Breast epithelium (tissue), 4 donors: ENCODE data around the gene FOXS1. TPM values are rescaled to one million over a fixed set of nuclear protein-coding genes. Genes with fewer than 3 reads are reported as not detected.

Experiments used
- DNase-seq, 2 donors: peaks; one replicate each; pipeline ENCODE4 v3.0.0-alpha.2; 2019; ENCODE audit warnings: low spot score in 2 of 2
- H3K27ac ChIP-seq, 2 donors: fragments of 200-600 bp; sonication (generic) in 1 of 2; one replicate each; pipeline ENCODE4 v1.5.1; 2016 to 2019; ENCODE audit warnings: mild to moderate bottlenecking in 1 of 2
- H3K27me3 ChIP-seq, 2 donors: fragments of 200-600 bp; sonication (generic) in 1 of 2; one replicate each; pipeline versions ENCODE4 v1.5.1 to v1.6.0; 2017 to 2019; ENCODE audit warnings: control low read depth in 1 of 2, mild to moderate bottlenecking in 1 of 2
- H3K36me3 ChIP-seq: fragments of 200-600 bp; one replicate; pipeline ENCODE4 v1.5.1; 2019
- H3K4me1 ChIP-seq, 2 donors: fragments of 200-600 bp; sonication (generic); one replicate each; pipeline ENCODE4 v1.5.1; 2016 to 2019; ENCODE audit warnings: control low read depth in 1 of 2
- H3K4me3 ChIP-seq, 3 donors: fragments of 200-600 bp; sonication (generic); 1 replicate in 2 of 3; 2 replicates in 1 of 3; pipeline ENCODE4 v1.5.1; 2016 to 2019; ENCODE audit warnings: mild to moderate bottlenecking in 3 of 3, moderate library complexity in 2 of 3
- H3K9me3 ChIP-seq, 2 donors: fragments of 200-600 bp; sonication (generic) in 1 of 2; one replicate each; pipeline ENCODE4 v1.5.1; 2016 to 2019; ENCODE audit warnings: control low read depth in 1 of 2
- POLR2A ChIP-seq: fragments of 450-650 bp; IDR thresholded peaks from one replicate; pipeline ENCODE4 v1.6.1; 2016; ENCODE audit warnings: antibody characterized with exemption, mild to moderate bottlenecking, moderate library complexity
- POLR2AphosphoS5 ChIP-seq, 3 donors: sonication (generic); formaldehyde crosslinking; IDR thresholded peaks; one replicate each; pipeline ENCODE4 v1.6.1; 2017; ENCODE audit warnings: antibody characterized with exemption in 3 of 3
- intact Hi-C: fragments of 100-400 bp; cut with DNase I; formaldehyde crosslinking; loops from one replicate; pipeline ENCODE4 v1.15.1; 2023; ENCODE audit warnings: low total_unique reads
- total RNA-seq, 3 donors: library from RNA; depleted of rRNA; stranded (reverse); fragments of >200 nt; gene quantifications; one replicate each; pipeline ENCODE4 v1.1.0, GENCODE V29; 2016
- TF ChIP-seq, protein P1 (sequence below), 3 donors: fragments of 450-650 bp; IDR thresholded peaks; one replicate each; pipeline ENCODE4 v1.5.1; 2016 to 2017; ENCODE audit warnings: antibody characterized with exemption in 3 of 3, mild to moderate bottlenecking in 3 of 3, moderate library complexity in 3 of 3

FOXS1 gene
- total RNA-seq, 3 donors from 2014 or later: 0.44 to 0.98 TPM; not detected in 1

DNA sequence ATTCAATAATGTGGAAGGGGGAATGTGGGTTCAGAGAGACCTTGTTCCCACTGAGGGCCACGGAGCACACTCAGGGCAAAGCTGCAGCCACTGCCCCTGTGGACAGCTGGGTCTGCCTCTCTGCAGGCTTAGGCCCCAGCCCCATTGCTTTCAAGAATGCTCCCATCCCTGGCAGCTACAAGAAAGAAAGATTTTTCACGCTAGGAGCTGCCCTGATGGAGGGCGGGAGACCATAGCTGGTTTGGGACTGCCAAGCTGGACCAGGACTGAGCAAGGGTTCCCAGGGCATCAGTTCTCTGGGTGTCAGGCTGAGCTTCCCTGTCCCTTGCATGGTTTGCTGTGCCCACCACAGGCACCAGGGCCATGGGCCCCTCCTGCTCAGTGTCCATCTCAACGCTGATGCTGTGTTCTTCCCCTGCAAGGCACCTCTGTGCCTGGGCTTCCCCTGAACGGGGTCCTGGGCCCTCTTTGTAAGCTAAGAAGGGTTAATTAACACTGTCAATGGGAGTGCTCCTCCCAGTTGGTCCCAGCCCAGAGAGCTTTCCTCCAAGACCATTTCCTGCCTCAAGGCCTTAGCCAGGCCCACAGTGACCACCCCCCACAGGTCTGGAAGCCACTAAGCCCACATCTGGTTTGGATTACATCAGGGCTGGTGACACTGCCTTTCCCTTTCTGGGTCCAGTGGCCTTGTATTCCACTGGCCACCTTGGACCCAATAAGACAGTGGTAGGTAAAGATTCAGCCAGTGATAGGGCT lies 8.4 kb downstream of the FOXS1 start:
- intact Hi-C loops: no loop called here
- no peak overlapping the region for H3K4me3 ChIP-seq
- H3K9me3 ChIP-seq: no peaks in the 10 kb centered on the region
- H3K36me3 ChIP-seq: no peaks in the 10 kb centered on the region
- TF ChIP-seq POLR2A (no peak), POLR2AphosphoS5 (IDR thresholded peaks at IDR 0.05) (no peak)
- TF ChIP-seq, protein P1, sequence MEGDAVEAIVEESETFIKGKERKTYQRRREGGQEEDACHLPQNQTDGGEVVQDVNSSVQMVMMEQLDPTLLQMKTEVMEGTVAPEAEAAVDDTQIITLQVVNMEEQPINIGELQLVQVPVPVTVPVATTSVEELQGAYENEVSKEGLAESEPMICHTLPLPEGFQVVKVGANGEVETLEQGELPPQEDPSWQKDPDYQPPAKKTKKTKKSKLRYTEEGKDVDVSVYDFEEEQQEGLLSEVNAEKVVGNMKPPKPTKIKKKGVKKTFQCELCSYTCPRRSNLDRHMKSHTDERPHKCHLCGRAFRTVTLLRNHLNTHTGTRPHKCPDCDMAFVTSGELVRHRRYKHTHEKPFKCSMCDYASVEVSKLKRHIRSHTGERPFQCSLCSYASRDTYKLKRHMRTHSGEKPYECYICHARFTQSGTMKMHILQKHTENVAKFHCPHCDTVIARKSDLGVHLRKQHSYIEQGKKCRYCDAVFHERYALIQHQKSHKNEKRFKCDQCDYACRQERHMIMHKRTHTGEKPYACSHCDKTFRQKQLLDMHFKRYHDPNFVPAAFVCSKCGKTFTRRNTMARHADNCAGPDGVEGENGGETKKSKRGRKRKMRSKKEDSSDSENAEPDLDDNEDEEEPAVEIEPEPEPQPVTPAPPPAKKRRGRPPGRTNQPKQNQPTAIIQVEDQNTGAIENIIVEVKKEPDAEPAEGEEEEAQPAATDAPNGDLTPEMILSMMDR (IDR thresholded peaks at IDR 0.05): no peak
- no peak for DNase-seq
- H3K27ac ChIP-seq: peak overlapping the region in 1 of 2 donors; percentile 58
- peaks cover 2 to 13% of the 10 kb centered on the region in 2 donors for H3K4me1 ChIP-seq
- H3K27me3 ChIP-seq: no peaks in the 10 kb centered on the region

DNA sequence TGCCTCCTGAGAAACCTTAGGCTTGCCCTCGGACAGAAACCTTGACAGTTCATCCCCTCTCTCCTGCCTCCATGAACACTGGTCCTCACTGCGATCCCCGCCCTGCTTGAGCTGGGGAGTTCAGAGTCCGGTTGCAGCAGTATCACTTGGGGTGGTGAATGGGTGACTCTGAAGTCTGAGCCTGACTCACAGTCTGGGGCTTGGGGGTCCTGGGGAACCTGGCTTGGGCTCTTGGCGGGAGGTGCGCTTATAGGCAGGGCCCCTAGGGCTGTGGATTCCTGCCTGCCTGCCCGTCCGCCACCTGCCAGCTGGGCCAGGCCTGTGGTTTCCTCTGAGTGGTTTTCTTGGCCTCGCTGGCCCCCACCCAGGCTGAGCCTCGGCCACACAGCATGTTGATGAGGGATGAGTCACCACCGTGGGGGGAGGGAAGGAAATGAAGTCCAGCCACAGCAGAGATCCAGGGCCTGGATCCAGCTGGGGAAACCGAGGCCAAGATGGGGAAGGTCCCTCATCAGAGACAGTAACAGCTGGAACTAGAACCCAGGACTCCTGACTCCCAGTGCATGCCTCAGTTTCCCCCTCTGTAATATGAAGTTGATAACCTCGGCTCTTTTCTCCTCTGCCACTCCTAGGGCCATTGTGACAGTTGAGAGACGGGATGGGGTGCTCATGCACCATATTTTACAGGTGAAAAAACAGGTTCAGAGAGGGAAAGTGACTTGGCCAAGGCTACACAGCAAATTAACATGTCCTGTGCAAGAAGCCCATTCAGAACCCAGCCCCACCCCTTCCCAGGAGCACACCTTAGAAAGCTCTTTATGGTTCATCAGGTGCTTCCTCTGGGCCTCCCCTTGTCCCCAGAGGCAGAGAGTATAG lies 9.2 kb downstream of the FOXS1 start:
- intact Hi-C loops: no loop called here
- TF ChIP-seq POLR2A: no peak
- TF ChIP-seq POLR2AphosphoS5 (IDR thresholded peaks at IDR 0.05): peak; percentile 13 to 52 (median 21)
- TF ChIP-seq, protein P1 (IDR thresholded peaks at IDR 0.05): no peak
- DNase-seq: peak; percentile 67 to 75
- H3K36me3 ChIP-seq: no peaks in the 10 kb centered on the region
- H3K4me1 ChIP-seq: peaks cover 2 to 13% of the 10 kb centered on the region in 2 donors
- no peak overlapping the region for H3K4me3 ChIP-seq
- no peaks in the 10 kb centered on the region for H3K9me3 ChIP-seq
- H3K27ac ChIP-seq: peak overlapping the region in 1 of 2 donors; percentile 38
- no peaks in the 10 kb centered on the region for H3K27me3 ChIP-seq

GRCh38 chr20:31835554-31835953 lies 9.8 kb downstream of the FOXS1 start:
- no peaks in the 10 kb centered on the region for H3K36me3 ChIP-seq
- H3K4me1 ChIP-seq: peaks cover 2 to 13% of the 10 kb centered on the region in 2 donors
- H3K4me3 ChIP-seq: no peak overlapping the region
- no peak for DNase-seq
- H3K27me3 ChIP-seq: no peaks in the 10 kb centered on the region
- H3K9me3 ChIP-seq: no peaks in the 10 kb centered on the region
- intact Hi-C loops: no loop called here
- TF ChIP-seq, protein P1 (IDR thresholded peaks at IDR 0.05): no peak
- TF ChIP-seq POLR2AphosphoS5 (IDR thresholded peaks at IDR 0.05): no peak
- TF ChIP-seq POLR2A: no peak
- H3K27ac ChIP-seq: peak overlapping the region in 1 of 2 donors; percentile 38

DNA sequence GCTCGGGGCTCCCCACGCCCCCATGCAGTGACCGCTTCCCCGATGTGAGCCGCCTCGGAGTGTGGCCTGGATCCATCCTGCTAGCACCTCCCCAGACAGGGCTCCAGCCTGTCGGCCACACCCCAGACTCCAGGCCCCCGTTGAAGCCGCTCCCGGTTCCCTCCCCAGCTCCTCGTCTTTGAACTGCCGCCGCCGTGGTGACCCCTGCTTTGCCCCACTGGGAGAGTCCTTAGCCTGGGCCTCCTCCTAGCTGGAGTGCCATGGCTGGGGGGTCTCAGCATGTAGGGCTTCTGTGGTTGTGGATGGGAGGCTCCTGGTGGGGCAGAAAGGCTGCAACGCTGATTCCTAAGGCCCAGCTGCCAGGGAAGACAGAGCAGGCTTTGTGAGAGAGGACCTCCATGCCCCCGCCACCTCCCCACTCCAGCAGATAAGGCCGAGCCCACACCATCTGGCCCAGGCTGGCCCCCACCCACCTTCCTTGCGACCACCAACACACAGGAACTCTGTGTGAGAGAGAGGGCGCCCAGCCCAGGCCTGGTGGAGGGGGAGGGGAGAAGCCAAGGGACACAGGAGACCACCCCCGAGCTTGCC lies 11.4 kb downstream of the FOXS1 start:
- no peaks in the 10 kb centered on the region for H3K36me3 ChIP-seq
- TF ChIP-seq, protein P1 (IDR thresholded peaks at IDR 0.05): no peak
- TF ChIP-seq POLR2AphosphoS5 (IDR thresholded peaks at IDR 0.05) (no peak), POLR2A (no peak)
- H3K27ac ChIP-seq: no peak overlapping the region
- H3K4me3 ChIP-seq: no peak overlapping the region
- H3K4me1 ChIP-seq: peaks cover 2 to 13% of the 10 kb centered on the region in 2 donors
- no peaks in the 10 kb centered on the region for H3K27me3 ChIP-seq
- H3K9me3 ChIP-seq: no peaks in the 10 kb centered on the region
- no peak for DNase-seq
- intact Hi-C loops: no loop called here
